ENCODE results near the gene COL6A5. TPM values are rescaled to one million over a fixed set of nuclear protein-coding genes. Genes with fewer than 3 reads are reported as not detected.
A peak's percentile ranks its signal among the peaks of the same experiment; 100 is the strongest.
"Not testable (repeated sequence)": the region's sequence is repeated elsewhere in the genome, so short reads cannot be mapped to it uniquely, and the experiment has no call there.

COL6A5 gene, protein sequence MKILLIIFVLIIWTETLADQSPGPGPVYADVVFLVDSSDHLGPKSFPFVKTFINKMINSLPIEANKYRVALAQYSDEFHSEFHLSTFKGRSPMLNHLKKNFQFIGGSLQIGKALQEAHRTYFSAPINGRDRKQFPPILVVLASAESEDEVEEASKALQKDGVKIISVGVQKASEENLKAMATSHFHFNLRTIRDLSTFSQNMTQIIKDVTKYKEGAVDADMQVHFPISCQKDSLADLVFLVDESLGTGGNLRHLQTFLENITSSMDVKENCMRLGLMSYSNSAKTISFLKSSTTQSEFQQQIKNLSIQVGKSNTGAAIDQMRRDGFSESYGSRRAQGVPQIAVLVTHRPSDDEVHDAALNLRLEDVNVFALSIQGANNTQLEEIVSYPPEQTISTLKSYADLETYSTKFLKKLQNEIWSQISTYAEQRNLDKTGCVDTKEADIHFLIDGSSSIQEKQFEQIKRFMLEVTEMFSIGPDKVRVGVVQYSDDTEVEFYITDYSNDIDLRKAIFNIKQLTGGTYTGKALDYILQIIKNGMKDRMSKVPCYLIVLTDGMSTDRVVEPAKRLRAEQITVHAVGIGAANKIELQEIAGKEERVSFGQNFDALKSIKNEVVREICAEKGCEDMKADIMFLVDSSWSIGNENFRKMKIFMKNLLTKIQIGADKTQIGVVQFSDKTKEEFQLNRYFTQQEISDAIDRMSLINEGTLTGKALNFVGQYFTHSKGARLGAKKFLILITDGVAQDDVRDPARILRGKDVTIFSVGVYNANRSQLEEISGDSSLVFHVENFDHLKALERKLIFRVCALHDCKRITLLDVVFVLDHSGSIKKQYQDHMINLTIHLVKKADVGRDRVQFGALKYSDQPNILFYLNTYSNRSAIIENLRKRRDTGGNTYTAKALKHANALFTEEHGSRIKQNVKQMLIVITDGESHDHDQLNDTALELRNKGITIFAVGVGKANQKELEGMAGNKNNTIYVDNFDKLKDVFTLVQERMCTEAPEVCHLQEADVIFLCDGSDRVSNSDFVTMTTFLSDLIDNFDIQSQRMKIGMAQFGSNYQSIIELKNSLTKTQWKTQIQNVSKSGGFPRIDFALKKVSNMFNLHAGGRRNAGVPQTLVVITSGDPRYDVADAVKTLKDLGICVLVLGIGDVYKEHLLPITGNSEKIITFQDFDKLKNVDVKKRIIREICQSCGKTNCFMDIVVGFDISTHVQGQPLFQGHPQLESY (N-terminal part only)
- under 1 TPM in 1 of 2 donors, not detected in 1; 0.08 TPM for total RNA-seq
- long read RNA-seq = 0 reads

DNA sequence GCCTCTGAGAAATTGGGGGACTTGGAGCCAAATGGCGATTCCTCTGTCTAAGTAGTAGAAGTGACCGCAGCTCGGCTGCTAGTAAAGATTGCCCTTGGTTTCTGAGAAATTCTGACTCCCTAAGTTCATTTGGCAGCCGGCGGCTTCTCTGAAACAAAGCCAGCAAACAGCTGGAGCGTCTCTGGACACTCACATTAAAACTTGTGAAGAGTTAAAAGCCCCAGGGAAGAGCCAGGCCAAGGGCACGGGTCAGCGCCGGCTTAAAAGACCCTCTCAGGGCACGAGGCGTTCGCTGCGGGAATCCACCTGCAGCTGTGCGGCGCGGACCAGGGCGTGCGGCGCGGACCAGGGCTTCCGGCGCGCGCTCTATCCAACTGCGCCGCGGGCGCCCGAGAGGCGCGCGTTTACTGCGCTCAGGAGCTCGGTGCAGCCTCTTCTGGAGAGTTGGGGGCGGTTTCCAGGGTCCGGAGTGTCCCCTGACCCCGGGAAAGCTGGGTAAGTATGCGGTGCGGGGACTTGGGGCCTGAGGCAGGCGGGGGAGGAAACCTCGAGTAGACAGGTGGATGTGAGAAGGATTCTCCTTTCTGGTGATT, at the start of gene COL6A5:
Gene COL6A5, plus strand, starts transcription at position 186 of the 593 bp plus-strand sequence. CDS start 27,967 bp downstream, outside the sequence.
- DNase-seq (peak in 1 of 2 donors; percentile 5), ATAC-seq (no peak)
- intact Hi-C loops (cut with DNase I, micrococcal nuclease) = no loop called here

DNA sequence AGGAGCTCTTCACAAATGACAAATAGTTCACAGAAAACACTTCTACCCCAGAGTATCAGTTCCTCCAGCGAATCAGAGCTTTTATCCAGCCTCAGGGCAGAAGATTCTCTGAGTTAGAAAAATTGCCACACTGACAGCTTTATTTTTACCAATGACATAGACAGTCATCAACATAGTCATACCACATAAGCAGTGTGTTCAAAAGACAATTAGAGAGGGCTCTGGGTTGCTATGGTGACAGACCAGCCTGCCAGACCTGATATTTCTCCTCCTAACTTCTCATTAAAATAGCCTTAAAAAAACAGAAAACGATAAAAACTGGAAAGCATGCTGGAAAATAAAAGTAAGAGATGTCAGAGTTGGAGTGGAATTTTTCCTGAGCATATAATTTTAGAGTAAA, 45.9 kb upstream of the COL6A5 start:
- intact Hi-C loops (cut with DNase I, micrococcal nuclease) = no loop called here
- DNase-seq = no peak
- ATAC-seq = no peak

DNA sequence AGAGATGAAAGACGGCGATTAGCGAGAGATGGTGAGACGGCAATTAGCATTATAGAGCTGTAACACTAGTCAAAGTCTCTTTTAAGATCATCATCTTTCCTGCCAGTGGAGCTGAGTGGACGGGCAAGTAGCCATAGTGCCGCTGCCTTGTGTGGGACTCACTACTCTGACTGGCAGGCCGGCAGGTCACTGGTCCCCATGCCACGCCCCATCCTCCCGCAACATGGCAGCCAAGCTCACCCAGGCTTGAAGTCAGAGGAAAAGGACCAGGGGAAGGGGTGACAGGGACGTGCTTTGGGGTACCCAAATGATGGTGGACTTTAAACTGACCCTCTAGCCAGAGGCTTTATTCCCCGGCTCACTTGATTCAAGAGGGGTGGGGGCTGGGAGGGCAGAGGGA, 44.6 kb upstream of the COL6A5 start:
- no peak for DNase-seq
- ATAC-seq = no peak
- intact Hi-C loops (cut with DNase I, micrococcal nuclease) = no loop called here

DNA sequence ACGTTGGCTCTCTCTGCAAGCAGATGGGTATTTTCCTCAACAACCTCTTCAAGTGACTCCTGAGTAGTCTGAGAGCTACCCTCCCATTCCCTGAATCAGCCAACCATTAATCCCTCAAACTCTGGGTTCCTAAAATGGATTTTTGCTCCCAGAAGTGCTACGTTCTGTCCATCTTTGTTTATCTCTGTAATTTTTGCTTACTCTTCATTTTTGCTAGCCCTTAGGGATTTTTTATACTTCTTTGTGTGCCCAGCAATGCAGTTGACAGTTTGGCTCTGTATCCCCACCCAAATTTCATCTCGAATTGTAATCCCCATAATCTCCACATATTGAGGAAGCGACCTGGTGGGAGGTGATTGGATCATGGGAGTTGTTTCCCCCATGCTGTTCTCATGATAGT, 35.4 kb upstream of the COL6A5 start:
- ATAC-seq = no peak
- intact Hi-C loops (cut with DNase I, micrococcal nuclease) = no loop called here
- DNase-seq = no peak

DNA sequence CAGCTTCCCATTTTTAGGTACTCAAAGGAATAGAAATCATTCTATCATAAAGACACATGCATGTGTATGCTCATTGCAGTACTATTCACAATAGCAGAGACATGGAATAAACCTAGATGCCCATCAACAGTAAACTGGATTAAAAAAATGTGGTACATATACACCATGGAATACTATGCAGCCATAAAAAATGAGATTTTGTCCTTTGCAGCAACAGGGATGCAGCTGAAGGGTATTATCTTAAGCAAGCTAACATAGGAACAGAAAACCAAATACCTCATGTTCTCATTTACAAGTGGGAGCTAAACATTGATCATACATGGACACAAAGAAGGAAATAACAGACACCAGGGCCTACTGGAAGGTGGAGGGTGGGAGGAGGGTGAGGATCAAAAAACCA, 33.1 kb upstream of the COL6A5 start:
- intact Hi-C loops (cut with DNase I, micrococcal nuclease) = no loop called here
- ATAC-seq (no peak), DNase-seq (no peak)

DNA sequence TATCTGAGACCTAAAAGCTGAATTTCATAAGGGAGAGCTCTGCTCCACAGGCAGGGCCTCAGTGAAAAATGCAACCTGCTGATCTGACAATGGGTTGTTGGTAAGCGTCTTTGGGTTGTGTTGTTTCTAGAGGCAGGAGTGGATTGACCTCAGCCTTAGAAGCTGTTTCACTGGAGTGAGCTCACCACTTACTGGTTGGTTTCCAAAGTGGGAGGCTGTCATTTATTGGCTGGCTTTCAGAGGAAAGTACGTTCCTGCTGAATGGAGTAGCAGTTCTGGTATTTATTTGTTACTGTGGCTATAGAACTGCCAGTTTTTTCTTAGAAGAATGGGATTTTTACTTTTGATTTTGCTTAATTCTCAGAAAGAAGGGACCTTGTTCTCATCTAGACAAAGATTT, 29.3 kb upstream of the COL6A5 start:
- DNase-seq (no peak), ATAC-seq (no peak)
- intact Hi-C loops (cut with DNase I, micrococcal nuclease) = no loop called here

DNA sequence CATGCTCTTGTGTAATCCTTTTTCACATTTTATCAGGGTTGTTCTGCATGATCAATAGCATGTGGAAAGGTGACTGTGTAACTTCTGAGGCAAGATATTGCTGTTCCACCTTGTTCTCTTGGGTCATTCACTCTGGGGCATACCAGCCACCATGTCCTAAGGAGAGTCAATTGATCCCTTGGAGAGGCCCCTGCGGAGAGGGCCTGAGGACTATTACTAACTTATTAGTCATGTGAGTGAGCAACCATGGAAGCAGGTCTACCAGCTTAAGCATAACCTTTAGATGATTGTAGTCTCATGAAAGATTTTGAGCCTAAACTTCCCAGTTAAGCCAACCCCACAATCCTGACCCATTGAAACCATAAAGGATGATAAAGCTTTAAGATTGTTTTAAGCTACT, 22.0 kb upstream of the COL6A5 start:
- DNase-seq = no peak
- ATAC-seq = no peak
- intact Hi-C loops (cut with DNase I, micrococcal nuclease) = no loop called here

DNA sequence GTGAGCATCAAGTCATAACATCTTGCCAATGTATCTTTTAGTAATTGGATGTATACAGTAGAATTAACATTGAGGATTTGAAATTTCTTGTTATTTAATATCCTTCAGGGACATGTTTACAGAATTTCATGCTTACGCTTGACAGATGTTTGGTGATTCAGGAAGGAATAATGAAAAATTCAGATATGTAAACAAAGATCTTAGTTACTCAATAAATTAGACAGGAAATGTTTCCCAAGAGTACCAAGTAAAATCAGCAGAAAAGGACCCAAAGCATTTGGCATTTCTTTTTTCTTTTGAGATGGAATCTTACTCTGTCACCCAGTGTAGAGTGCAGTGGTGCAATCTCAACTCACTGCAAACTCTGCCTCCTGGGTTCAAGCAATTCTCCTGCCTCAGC, 4.7 kb upstream of the COL6A5 start:
- DNase-seq (no peak), ATAC-seq (no peak)
- intact Hi-C loops (cut with DNase I, micrococcal nuclease) = no loop called here

DNA sequence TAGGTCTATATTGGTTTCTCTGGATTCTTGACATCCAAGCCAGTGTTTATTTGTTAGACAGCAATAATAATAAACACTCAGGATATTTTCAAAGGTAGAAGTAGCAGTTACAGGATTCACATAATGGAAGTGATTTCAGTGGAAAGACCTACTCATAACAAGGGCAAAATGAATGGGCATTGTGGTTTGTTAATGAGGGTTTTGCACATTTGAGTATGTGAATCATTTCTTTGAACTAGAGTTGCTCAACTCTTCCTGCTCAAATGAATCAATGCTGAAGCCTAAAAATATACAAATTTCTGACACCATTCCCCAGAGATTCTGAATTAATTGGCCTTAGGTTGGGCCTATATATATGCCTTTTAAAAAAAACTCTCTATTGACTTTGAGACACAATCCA, 4.1 kb upstream of the COL6A5 start:
- DNase-seq (no peak), ATAC-seq (no peak)
- intact Hi-C loops (cut with DNase I, micrococcal nuclease) = no loop called here

DNA sequence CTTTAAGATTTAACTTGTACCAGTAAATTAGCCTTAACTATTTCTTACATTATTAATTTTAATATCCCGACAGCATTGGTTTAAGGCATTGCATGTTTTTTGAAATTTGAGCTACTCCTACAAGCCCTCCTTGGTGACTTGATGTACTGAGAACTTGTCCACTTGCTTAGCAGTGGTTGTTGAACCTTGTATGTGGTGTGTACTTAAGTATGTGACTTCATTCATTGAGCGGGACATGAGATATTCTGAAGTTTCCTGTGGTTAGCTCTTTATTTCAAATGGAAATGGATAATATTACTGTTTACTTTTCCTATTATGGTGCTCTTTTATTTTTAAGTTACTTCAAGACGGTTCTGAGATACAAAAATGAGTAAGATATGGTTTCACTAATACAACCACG, 3.6 kb upstream of the COL6A5 start:
- DNase-seq = no peak
- intact Hi-C loops (cut with DNase I, micrococcal nuclease) = no loop called here
- no peak for ATAC-seq

DNA sequence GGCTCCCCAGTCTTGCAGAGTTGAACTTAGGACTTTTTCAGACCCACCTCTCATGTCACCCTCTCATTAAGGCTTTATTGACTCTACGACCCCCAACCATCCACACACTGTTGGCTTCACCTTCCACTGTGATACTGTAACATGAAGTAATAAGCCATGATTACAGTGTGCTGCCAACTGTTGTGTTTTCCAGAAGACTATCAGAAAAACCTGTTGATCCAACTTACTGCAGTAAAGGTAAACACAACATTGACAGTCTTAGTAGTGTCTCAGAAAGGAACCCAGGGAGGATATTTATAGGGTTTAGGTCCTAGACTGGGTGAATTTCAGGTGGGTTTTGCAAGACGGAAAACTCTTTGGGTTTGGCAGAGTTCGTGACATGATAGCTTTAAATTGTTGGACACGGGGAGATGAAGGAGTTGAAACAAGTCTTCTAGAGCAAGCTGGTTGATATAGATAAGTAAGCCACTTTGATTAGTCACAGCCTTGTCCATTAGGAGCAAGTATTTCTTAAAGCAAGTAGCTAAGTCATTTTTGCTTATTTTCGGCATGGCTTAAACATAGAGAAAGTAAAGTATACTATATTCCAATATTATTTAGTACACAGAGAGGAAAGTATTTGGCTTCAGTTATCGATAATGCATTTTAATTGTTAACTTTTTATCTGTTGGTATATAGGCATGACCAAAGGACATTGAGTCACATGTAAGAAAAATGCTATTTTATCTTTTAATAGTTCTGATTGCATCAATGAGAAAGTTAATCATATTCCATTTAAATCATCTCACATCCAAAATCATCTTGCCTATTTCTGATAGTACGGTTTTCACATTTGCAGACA, 2.4 kb upstream of the COL6A5 start:
- DNase-seq (no peak), ATAC-seq (no peak)
- intact Hi-C loops (cut with DNase I, micrococcal nuclease) = no loop called here

DNA sequence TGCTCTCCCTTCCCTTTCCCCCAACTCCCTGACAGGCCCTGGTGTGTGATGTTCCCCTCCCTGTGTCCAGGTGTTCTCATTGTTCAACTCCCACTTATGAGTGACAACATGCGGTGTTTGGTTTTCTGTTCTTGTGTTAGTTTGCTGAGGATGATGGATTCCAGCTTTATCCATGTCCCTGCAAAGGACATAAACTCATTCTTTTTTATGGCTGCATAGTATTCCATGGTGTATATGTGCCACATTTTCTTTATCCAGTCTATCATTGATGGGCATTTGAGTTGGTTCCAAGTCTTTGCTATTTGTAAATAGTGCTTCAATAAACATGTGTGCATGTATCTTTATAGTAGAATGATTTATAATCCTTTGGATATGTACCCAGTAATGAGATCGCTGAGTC, 2.8 kb downstream of the COL6A5 start:
- ATAC-seq; DNase-seq; intact Hi-C loops (cut with DNase I, micrococcal nuclease): not testable (repeated sequence)

DNA sequence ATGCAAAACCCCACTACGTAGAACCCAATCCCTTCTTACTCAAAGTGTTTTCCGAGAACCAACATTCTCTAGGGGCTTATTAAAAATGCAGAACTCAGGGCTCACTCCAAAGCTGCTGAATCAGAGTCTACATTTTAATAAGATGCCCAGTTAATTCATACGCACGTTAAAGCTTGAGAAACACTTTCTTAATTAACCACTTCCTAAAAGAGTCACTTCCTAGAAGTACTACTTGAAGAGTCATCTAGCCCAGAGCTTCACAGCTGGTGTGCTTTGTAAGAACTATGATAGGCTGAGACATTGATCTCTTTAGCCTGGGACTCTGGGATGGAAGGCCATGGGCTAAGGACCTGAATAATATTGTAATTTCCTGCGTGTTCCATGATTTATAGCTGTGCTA, 9.0 kb downstream of the COL6A5 start:
- ATAC-seq (no peak), DNase-seq (no peak)
- intact Hi-C loops (cut with DNase I, micrococcal nuclease) = no loop called here

DNA sequence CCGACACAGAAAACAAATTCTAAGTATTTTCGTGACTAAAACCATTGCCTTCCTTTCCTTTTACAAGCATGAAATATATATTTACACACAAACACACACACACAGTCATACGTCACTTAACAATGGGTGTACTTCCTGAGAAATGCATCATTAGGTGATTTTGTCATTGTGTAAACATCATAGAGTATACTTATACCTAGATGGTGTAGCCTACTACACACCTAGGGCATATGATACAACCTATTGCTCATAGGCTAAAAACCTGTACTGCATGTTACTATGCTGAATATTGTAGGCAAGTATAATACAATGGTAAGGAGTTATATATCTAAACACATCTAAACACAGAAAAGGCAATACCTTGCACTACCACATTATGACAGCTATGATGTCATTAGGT, 28.6 kb downstream of the COL6A5 start:
- intact Hi-C loops (cut with DNase I, micrococcal nuclease) = no loop called here
- DNase-seq (no peak), ATAC-seq (no peak)

DNA sequence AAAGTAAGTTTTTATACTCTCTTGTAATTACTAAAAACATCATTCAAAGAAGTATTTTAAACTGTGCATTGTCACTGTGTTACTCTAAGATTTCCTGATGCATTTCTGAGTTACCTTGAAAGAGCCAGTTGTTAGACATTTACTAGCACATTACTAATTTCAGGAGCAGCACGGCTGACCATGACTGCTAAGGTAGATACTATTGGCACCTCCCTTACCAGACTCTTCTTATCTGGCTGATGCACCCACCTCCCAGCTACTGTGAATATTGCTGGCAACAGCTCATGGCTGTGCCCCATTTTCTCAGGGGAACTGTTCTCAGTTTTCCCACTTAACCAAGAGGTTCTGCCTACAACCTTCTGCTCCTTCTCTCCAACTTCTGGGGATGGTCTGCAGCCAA, 29.4 kb downstream of the COL6A5 start:
- ATAC-seq (no peak), DNase-seq (no peak)
- intact Hi-C loops (cut with DNase I, micrococcal nuclease) = no loop called here

DNA sequence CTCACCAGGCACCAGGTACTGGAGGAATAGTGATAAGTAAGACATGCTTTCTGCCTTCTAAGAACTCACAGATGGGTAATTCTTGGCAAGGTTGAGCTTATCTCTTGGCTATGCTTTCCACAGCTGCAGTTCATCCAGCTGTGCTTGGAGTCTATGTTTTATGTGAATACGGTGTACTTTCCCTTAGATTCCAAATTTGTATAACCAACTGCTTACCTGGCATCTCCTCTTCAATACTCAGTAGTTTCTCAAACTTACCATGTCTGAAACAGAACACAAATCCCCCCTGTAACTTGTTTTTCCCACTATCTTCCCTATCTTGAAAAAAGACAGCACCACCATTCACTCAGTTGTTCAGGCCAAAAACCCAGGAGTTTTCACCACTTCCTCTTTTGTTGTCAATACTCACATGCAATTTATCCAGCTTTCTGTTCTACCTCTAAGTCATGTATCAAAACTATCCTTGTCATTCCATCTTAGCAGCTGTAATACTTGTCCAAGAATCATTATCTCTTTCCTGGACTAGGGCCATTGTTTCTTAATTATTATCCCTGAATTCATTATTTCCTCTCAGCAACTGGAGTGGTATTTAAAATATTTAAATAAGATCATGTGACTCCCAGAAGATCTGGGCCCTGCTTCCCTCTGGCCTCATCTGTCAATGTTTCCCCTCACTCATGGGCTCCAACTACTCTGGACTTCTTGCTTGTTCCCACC, 32.6 kb downstream of the COL6A5 start:
- ATAC-seq (no peak), DNase-seq (no peak)
- intact Hi-C loops (cut with DNase I, micrococcal nuclease) = no loop called here

DNA sequence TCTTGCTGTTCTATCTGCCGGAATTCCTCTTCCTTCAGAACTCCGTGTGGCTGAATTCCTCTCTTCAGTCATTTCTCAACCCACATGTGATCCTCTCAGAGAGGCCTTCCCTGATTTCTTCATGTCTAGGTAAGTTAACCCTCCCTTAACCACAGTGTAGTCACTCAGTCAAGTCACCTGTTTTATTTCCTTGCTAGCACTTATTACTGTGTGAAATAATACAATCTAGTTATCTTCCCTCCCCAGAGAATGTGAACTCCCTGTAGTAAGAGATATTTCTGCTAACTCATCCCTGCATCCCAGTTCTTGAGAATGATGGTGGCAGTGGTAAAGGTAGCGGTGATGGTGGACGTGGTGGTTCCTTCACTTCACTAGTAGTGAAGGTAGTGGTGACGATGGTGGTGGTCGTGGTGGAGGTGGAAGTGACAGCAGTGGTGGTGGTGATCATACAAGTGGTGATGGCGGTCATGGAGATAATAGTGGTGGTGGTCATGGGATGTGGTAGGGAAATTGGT, 33.3 kb downstream of the COL6A5 start:
- intact Hi-C loops (cut with DNase I, micrococcal nuclease) = no loop called here
- DNase-seq = no peak
- no peak for ATAC-seq

All from left colon (tissue), 2 donors.